Measurements from ENCODE around the gene PLEKHA4. TPM values are rescaled to one million over a fixed set of nuclear protein-coding genes. Genes with fewer than 3 reads are reported as not detected.
A peak's percentile ranks its signal among the peaks of the same experiment; 100 is the strongest.

PLEKHA4 gene
- total RNA-seq, 1 experiment from 2014 or later = 20.7 TPM

- DNase-seq (ENCODE audit: low spot score) = peak; percentile 83
- ChIA-PET POLR2A (ENCODE audit: low non-redundant PET) (no interaction called here), CTCF (interaction anchor here (1.0 kb wide), 1 partner anchor 17 kb away, joined by 5 read pairs; no protein-coding TSS in a partner anchor)
- Histone ChIP-seq H3K27ac (ENCODE audit: low read depth, low read length, poor library complexity, severe bottlenecking) (peak overlapping the region; percentile 74), H3K27me3 (replicated peaks; ENCODE audit: insufficient read depth, low read depth, low read length, poor library complexity) (no peaks in the 10 kb centered on the region), H3K9me3 (ENCODE audit: low read depth, low read length, poor library complexity, severe bottlenecking) (no peaks in the 10 kb centered on the region), H3K4me3 (ENCODE audit: low read depth, low read length, poor library complexity, severe bottlenecking) (peak overlapping the region; percentile 33), H3K4me1 (ENCODE audit: insufficient read depth, low read length, poor library complexity, severe bottlenecking) (peaks cover 17% of the 10 kb centered on the region), H3K36me3 (ENCODE audit: insufficient read depth, low read length, poor library complexity, severe bottlenecking) (no peaks in the 10 kb centered on the region)
- 0 out of 2 replicates have a peak, but pooled peaks have one; percentile 9 for TF ChIP-seq CTCF (conservative IDR thresholded peaks at IDR 0.05; ENCODE audit: low read depth, low read length)
- TF ChIP-seq EZH2 (IDR thresholded peaks at IDR 0.05; ENCODE audit: borderline replicate concordance, low read depth, low read length, poor library complexity, severe bottlenecking) = no peak
- intact Hi-C loops (cut with micrococcal nuclease; ENCODE audit: unreplicated experiment) = no loop called here
- no TSS peak for BruUV-seq (replicated peaks)
These were observed 56.1 kb downstream of the PLEKHA4 start for GRCh38 chr19:48812094-48812929.

- TF ChIP-seq CTCF (conservative IDR thresholded peaks at IDR 0.05; ENCODE audit: low read depth, low read length) (no peak), EZH2 (IDR thresholded peaks at IDR 0.05; ENCODE audit: borderline replicate concordance, low read depth, low read length, poor library complexity, severe bottlenecking) (no peak)
- TSS peak; percentile 77 for BruUV-seq (replicated peaks)
- H3K27ac ChIP-seq (ENCODE audit: low read depth, low read length, poor library complexity, severe bottlenecking) = peak overlapping the region; percentile 60
- peaks cover 17% of the 10 kb centered on the region for H3K4me1 ChIP-seq (ENCODE audit: insufficient read depth, low read length, poor library complexity, severe bottlenecking)
- POLR2A ChIA-PET (ENCODE audit: low non-redundant PET) = interaction anchor here (0.6 kb wide), 1 partner anchor 155 kb away, joined by 3 read pairs; no protein-coding TSS in a partner anchor
- H3K36me3 ChIP-seq (ENCODE audit: insufficient read depth, low read length, poor library complexity, severe bottlenecking) = peaks cover 5% of the 10 kb centered on the region
- H3K4me3 ChIP-seq (ENCODE audit: low read depth, low read length, poor library complexity, severe bottlenecking) = peak overlapping the region; percentile 67
- intact Hi-C loops (cut with micrococcal nuclease; ENCODE audit: unreplicated experiment) = no loop called here
- CTCF ChIA-PET = interaction anchor here (1.0 to 1.8 kb wide), 2 partner anchors 15 to 22 kb away, joined by 3 to 4 read pairs; no protein-coding TSS in a partner anchor
- DNase-seq (ENCODE audit: low spot score) = no peak
- H3K27me3 ChIP-seq (replicated peaks; ENCODE audit: insufficient read depth, low read depth, low read length, poor library complexity) = no peaks in the 10 kb centered on the region
- H3K9me3 ChIP-seq (ENCODE audit: low read depth, low read length, poor library complexity, severe bottlenecking) = no peaks in the 10 kb centered on the region
These were observed 58.3 kb downstream of the PLEKHA4 start for GRCh38 chr19:48810151-48810550.

- H3K4me1 ChIP-seq (ENCODE audit: insufficient read depth, low read length, poor library complexity, severe bottlenecking) = peaks cover 13% of the 10 kb centered on the region
- H3K27me3 ChIP-seq (replicated peaks; ENCODE audit: insufficient read depth, low read depth, low read length, poor library complexity) = no peaks in the 10 kb centered on the region
- no TSS peak for BruUV-seq (replicated peaks)
- TF ChIP-seq EZH2 (IDR thresholded peaks at IDR 0.05; ENCODE audit: borderline replicate concordance, low read depth, low read length, poor library complexity, severe bottlenecking) = no peak
- TF ChIP-seq CTCF (conservative IDR thresholded peaks at IDR 0.05; ENCODE audit: low read depth, low read length) = 0 out of 2 replicates have a peak, but pooled peaks have one; percentile 29
- ChIA-PET POLR2A (ENCODE audit: low non-redundant PET) (no interaction called here), CTCF (no interaction called here)
- intact Hi-C loops (cut with micrococcal nuclease; ENCODE audit: unreplicated experiment) = no loop called here
- no peak overlapping the region for H3K4me3 ChIP-seq (ENCODE audit: low read depth, low read length, poor library complexity, severe bottlenecking)
- H3K9me3 ChIP-seq (ENCODE audit: low read depth, low read length, poor library complexity, severe bottlenecking) = no peaks in the 10 kb centered on the region
- no peak for DNase-seq (ENCODE audit: low spot score)
- peaks cover 5% of the 10 kb centered on the region for H3K36me3 ChIP-seq (ENCODE audit: insufficient read depth, low read length, poor library complexity, severe bottlenecking)
- peak overlapping the region; percentile 20 for H3K27ac ChIP-seq (ENCODE audit: low read depth, low read length, poor library complexity, severe bottlenecking)
These were observed 60.7 kb downstream of the PLEKHA4 start for GRCh38 chr19:48807590-48808308.
